Measurements from ENCODE around the gene SORCS2.

SORCS2 gene

GRCh38 chr4:7384929-7385890 lies 192.9 kb downstream of the SORCS2 start:
- TF ChIP-seq, protein P1, sequence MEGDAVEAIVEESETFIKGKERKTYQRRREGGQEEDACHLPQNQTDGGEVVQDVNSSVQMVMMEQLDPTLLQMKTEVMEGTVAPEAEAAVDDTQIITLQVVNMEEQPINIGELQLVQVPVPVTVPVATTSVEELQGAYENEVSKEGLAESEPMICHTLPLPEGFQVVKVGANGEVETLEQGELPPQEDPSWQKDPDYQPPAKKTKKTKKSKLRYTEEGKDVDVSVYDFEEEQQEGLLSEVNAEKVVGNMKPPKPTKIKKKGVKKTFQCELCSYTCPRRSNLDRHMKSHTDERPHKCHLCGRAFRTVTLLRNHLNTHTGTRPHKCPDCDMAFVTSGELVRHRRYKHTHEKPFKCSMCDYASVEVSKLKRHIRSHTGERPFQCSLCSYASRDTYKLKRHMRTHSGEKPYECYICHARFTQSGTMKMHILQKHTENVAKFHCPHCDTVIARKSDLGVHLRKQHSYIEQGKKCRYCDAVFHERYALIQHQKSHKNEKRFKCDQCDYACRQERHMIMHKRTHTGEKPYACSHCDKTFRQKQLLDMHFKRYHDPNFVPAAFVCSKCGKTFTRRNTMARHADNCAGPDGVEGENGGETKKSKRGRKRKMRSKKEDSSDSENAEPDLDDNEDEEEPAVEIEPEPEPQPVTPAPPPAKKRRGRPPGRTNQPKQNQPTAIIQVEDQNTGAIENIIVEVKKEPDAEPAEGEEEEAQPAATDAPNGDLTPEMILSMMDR (IDR thresholded peaks at IDR 0.05; ENCODE audit: low read depth, low read length, missing control alignments) = no peak
- no peak overlapping the region for H3K4me3 ChIP-seq (ENCODE audit: low read depth, low read length)
- no peak for DNase-seq
- in situ Hi-C loops (cut with HindIII; ENCODE audit: low pct_ligation_motif_present, low sequenced_read_pairs) = no loop called here
- H3K27me3 ChIP-seq (replicated peaks) = no peaks in the 10 kb centered on the region
- H3K27ac ChIP-seq = no peak overlapping the region
- no peaks in the 10 kb centered on the region for H3K36me3 ChIP-seq (replicated peaks)

- Histone ChIP-seq H3K27ac (no peak overlapping the region), H3K36me3 (replicated peaks) (no peaks in the 10 kb centered on the region), H3K27me3 (replicated peaks) (no peaks in the 10 kb centered on the region), H3K4me3 (ENCODE audit: low read depth, low read length) (no peak overlapping the region)
- DNase-seq = no peak
- in situ Hi-C loops (cut with HindIII; ENCODE audit: low pct_ligation_motif_present, low sequenced_read_pairs) = no loop called here
- TF ChIP-seq, protein P1 (IDR thresholded peaks at IDR 0.05; ENCODE audit: low read depth, low read length, missing control alignments) = no peak
These were observed 195.6 kb downstream of the SORCS2 start for GRCh38 chr4:7387925-7388324.

GRCh38 chr4:7388627-7389026 lies 196.3 kb downstream of the SORCS2 start:
- Histone ChIP-seq H3K4me3 (ENCODE audit: low read depth, low read length) (no peak overlapping the region), H3K27me3 (replicated peaks) (peaks cover 4% of the 10 kb centered on the region), H3K36me3 (replicated peaks) (no peaks in the 10 kb centered on the region), H3K27ac (no peak overlapping the region)
- in situ Hi-C loops (cut with HindIII; ENCODE audit: low pct_ligation_motif_present, low sequenced_read_pairs) = no loop called here
- TF ChIP-seq, protein P1 (IDR thresholded peaks at IDR 0.05; ENCODE audit: low read depth, low read length, missing control alignments) = no peak
- no peak for DNase-seq

DNA sequence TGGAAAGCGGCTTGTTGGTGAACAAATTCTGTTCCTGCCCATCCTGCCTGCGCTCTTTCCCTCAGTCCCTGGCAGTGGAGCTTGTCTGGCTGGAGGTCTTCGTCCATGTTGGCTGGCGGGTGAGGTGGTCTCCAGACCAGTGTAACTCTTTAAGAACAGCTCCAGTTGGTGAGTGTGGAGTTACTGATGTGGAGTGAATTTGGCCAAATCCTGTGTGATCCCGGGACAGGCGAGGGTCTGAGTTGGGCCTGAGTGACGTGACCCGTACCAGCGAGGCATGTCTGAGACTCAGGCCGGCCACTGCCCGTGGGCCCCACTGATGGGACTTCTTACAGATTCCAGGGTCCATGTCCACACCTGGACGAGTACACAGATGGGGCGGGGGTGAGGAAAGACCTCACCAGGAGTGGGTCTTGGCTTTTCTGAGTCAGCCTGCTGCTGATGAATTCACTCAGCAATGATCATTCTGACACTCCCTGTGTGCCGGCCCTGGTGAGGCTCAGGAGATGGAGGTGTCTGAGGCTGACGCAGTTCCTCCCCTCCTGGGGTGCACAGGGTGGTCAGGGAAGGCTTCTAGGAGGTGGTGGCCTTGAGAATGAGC lies 196.9 kb downstream of the SORCS2 start:
- no peak overlapping the region for H3K27ac ChIP-seq
- H3K4me3 ChIP-seq (ENCODE audit: low read depth, low read length) = no peak overlapping the region
- no peaks in the 10 kb centered on the region for H3K36me3 ChIP-seq (replicated peaks)
- in situ Hi-C loops (cut with HindIII; ENCODE audit: low pct_ligation_motif_present, low sequenced_read_pairs) = no loop called here
- DNase-seq = no peak
- H3K27me3 ChIP-seq (replicated peaks) = peaks cover 9% of the 10 kb centered on the region
- TF ChIP-seq, protein P1 (IDR thresholded peaks at IDR 0.05; ENCODE audit: low read depth, low read length, missing control alignments) = no peak

- Histone ChIP-seq H3K27me3 (replicated peaks) (peaks cover 9% of the 10 kb centered on the region), H3K27ac (no peak overlapping the region), H3K36me3 (replicated peaks) (no peaks in the 10 kb centered on the region), H3K4me3 (ENCODE audit: low read depth, low read length) (no peak overlapping the region)
- DNase-seq = no peak
- in situ Hi-C loops (cut with HindIII; ENCODE audit: low pct_ligation_motif_present, low sequenced_read_pairs) = no loop called here
- TF ChIP-seq, protein P1 (IDR thresholded peaks at IDR 0.05; ENCODE audit: low read depth, low read length, missing control alignments) = no peak
These were observed 197.4 kb downstream of the SORCS2 start for GRCh38 chr4:7389719-7390118.

All from brain microvascular endothelial cell (primary cell).